MM.1S (cell line): ENCODE data around the gene INPP4A.
"Not testable (repeated sequence)": the region's sequence is repeated elsewhere in the genome, so short reads cannot be mapped to it uniquely, and the experiment has no call there.

ENCODE experiments used
- EZH2 ChIP-seq: fragments of 300-600 bp; sonication (generic); optimal IDR thresholded peaks from 2 replicates; pipeline ENCODE3; 2017; ENCODE audit warnings: low read depth, mild to moderate bottlenecking, antibody characterized with exemption, low read length, mixed read lengths
- TF ChIP-seq, protein P1 (sequence below): fragments of 300-600 bp; sonication (generic); IDR thresholded peaks from 2 replicates; pipeline ENCODE4 v1.5.1; 2016; ENCODE audit warnings: antibody characterized with exemption, low read length, mixed read lengths

DNA sequence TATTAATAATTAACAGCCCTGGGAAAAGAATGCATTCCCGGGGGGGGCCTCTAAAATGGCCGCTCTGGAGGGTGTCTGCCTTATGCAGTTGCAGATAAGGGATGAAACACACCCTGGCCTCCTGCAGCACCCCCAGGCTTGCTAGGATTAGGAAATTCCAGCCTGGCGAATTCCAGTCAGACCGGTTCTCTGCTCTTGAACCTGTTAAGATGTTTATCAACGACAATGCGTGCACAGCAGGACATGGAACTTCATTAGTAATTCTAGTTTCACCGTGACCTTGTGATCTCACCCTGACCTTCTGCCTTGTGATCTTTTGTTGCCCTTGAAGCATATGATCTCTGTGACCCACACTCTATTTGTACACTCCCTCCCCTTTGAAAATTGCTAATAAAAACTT is 30.4 kb upstream of the INPP4A start:
- TF ChIP-seq, protein P1, sequence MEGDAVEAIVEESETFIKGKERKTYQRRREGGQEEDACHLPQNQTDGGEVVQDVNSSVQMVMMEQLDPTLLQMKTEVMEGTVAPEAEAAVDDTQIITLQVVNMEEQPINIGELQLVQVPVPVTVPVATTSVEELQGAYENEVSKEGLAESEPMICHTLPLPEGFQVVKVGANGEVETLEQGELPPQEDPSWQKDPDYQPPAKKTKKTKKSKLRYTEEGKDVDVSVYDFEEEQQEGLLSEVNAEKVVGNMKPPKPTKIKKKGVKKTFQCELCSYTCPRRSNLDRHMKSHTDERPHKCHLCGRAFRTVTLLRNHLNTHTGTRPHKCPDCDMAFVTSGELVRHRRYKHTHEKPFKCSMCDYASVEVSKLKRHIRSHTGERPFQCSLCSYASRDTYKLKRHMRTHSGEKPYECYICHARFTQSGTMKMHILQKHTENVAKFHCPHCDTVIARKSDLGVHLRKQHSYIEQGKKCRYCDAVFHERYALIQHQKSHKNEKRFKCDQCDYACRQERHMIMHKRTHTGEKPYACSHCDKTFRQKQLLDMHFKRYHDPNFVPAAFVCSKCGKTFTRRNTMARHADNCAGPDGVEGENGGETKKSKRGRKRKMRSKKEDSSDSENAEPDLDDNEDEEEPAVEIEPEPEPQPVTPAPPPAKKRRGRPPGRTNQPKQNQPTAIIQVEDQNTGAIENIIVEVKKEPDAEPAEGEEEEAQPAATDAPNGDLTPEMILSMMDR = not testable (repeated sequence)
- not testable (repeated sequence) for TF ChIP-seq EZH2
